Stimulated activated CD8-positive, alpha-beta memory T cell treated with anti-CD3 and anti-CD28 coated beads, Interleukin-7, amount 100 ng/mL, for 4 hours (primary cell): ENCODE results near the gene GPR161.

Experiments used
- DNase-seq, 2 donors: peaks; one replicate each; pipeline ENCODE4 v3.0.0-alpha.2; 2020; ENCODE audit warnings: low read depth in 2 of 2

GPR161 gene

DNA sequence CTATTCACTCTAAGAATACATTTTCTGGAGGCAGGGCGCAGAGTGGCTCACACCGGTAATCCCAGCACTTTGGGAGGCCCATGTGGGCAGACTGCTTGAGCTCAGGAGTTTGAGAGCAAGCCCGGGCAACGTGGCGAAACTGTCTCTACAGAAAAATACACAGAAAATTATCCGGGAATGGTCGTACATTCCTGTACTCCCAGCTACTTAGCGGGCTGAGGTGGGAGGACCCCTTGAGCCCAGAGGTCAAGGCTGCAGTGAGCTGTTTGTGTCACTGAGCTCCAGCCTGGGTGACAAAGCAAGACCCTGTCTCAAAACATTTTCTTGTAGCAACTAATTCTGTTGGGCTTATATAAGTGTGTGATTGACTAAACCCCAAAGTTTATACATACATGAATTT is 30.5 kb downstream of the GPR161 start:
- no peak for DNase-seq

- no peak for DNase-seq
These were observed 30.9 kb downstream of the GPR161 start for GRCh38 chr1:168105846-168106245.

- no peak for DNase-seq
These were observed 32.2 kb downstream of the GPR161 start for GRCh38 chr1:168104535-168104934.

DNA sequence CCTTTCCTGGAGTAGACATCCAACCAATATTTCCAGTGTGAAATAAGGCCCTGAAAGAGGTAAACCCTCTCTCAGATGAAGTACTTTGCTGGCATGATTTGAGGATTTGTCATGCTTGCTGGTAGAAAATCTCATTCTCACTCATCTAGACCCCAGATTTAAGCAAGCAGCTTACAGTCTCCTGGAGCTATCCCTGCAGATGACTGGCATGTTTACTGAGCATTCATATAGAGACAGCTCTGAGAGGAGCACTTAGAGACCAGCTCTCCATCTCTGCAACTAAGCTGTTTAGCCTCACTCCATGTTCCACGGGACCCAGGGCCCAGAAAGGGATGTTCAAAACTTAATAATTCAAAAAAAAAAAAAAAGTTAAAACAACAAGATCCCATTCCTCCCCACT is 34.2 kb downstream of the GPR161 start:
- DNase-seq, result no peak

DNA sequence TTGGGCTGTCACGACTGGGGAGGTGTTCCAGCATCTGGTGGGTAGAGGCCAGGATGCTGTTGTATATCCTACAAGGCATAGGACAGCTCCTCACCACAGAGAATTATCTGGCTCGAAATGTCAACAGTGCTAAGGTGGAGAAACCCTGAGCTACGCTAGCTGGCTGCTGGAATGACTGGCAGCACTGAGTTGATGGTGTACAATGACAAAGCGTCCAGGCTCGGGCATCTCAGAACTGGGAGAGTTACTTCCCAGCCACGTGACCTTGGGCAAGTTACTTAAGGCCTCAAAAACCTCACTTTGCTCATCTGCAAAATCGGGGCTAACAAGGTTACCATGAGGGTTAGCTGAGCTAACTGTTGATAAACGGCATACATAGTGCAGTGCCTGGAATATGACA is 35.4 kb downstream of the GPR161 start:
- no peak for DNase-seq

GRCh38 chr1:168100315-168101002 is 36.3 kb downstream of the GPR161 start:
- no peak for DNase-seq

DNA sequence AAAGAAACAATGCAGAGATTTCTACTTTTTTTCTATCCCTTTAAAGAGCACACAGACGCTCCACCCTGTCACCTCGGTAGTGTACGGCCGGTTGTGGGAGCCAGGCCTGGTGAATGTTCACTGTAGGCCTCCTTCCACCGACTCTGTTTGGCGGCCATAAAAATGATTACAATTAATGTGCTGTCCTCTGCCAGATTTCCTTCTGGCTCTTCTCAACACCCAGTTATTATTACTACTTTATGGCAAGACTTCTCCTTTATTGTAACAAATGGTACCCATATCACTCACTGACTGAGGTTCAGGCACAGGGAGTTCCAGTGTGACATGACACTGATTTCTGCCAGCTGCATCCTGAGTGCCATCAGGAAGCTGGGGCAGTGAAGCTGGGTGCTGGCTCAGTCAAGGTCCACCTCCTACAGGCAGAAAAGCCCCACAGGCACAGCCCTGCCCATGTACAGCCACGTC is 37.4 kb downstream of the GPR161 start:
- no peak for DNase-seq

- no peak for DNase-seq
These were observed 38.0 kb downstream of the GPR161 start for GRCh38 chr1:168098534-168099320.

GRCh38 chr1:168097921-168098528 is 38.7 kb downstream of the GPR161 start:
- no peak for DNase-seq

DNA sequence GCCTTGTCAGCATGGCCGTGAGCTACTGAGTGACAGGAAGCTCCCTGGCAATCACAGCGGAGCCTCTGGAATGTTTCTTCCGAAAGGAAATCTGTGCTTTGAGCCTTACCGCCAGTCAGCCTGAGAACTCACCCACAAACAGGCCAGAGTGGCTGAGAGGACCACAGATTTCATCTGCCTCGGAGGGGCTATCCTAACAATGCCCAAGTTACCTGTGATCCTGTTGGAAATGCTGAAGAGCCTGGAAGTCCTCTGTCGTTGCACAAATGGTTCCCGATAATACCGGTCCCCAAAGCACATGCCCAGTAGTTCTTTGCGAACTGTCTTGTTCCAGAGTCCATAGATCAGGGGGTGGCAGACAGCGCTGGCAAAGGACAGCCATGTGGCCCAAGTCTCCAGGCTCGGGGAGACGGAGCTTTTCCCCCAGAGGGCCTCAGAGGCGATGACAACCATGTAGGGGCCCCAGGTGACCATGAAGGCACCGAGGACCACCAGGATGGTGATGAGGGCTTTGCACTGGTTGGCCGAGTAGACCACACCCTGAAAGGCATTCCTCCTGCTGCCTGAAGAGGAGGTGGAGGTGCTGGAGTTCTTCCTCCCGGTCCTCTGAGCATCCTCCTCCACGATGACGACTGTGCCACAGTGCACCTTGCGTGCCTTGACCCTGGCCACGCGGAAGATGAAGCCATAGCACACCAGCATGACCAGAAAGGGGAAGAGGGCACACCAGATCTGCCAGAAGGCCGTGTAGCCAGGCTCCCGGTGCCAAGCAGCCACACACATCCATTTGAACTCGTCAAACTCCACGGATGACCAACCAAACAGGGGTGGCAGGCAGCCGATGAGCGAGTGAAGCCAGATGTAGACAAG is 40.2 kb downstream of the GPR161 start:
- no peak for DNase-seq

DNA sequence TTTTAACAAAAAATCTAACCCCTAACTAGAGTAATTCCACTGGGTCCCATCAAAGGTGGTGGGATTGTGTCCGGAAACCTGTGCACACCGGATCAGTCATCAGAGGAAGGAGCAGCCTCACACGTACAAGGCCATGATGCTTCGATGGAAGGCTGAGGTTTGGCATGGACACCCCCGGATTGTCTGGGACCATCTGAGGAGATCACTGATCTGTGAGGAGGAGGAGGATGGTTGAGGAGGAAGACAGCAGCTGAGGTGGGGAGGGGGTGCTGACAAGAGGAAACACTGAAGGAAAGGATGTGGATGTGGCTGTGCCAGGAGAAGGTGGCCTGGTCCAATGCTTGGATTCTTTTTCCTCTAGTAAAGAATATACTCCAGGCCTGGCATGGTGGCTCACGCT is 41.3 kb downstream of the GPR161 start:
- no peak for DNase-seq

- DNase-seq, result no peak
These were observed 43.1 kb downstream of the GPR161 start for GRCh38 chr1:168093616-168094015.

DNA sequence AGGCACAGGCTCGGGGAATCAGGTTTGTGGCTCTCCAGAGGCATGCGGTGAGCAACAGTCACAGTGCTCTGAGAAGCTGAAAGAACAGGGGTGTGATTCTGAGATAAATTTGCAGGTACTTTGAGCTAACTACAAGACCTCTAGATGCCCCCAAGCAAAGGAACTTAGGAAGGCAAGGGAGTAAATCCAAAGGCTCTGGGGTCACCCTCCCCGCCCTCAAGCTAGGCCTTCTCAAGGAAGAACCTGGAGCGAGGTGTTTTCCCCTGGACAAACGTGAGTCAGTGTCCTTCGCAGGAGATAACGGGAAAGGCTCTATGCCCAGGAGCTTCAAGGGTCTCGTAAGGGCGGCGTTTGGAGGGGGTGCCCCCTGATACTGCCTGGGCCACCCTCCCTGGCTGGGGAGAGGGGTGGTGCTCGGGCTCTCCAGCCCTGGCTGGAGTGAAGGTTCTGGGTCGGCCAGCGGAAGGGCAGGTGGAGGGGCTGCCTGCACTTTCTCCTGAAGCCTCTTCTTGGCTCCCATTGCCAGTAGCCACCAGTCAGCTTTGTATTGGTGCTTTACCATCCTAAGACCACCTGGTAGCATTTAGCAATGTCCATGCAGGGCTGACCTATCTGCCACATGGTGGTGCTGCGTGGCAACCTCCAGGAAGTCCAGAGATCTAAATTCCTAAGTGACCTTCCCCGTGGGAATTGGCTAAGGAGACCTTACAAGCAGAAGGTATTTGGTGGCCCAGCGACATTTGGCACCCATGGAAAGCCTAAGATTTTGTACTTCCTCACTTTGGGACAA is 44.0 kb downstream of the GPR161 start:
- no peak for DNase-seq

- DNase-seq, result no peak
These were observed 44.8 kb downstream of the GPR161 start for GRCh38 chr1:168091720-168092550.

DNA sequence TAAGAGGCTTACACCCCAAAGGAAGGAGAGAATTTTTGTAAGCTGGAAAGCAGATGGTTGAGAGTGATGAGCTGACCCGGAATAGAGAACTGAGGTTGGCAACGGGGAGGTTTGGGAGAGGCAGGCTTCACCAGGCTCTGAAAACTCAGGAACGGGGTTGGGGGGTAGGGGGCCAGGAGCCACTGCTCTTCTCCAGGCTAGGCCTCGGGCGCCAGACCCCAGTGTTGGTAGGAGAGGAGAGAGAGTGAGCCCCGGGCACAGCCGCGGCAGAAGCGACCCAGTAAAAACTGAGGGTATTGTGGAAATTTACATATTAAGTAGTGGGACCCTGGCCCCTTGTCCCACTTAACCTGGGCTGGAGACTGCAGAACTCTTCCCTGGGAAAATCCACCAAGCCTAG is 45.7 kb downstream of the GPR161 start:
- DNase-seq, result no peak

GRCh38 chr1:168090395-168090794 is 46.3 kb downstream of the GPR161 start:
- DNase-seq, result no peak

DNA sequence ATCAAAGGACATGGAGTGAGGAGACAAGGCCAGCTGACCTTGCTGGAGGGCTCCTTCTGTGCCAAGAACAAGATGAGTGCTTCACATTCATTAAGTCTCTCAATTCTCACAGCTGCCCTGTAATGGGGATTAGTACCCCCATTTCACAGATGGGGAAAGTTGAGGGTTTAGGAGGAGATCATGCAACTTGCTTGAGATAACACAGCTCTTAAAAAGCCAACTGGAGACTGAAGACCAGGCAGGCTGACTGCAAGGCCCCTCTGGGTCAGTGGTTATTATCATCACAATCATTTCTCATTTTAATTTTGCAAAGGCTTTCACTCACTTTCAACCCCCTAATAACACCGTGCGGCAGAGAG is 46.8 kb downstream of the GPR161 start:
- DNase-seq, result no peak

- DNase-seq, result no peak
These were observed 47.3 kb downstream of the GPR161 start for GRCh38 chr1:168089326-168089978.

DNA sequence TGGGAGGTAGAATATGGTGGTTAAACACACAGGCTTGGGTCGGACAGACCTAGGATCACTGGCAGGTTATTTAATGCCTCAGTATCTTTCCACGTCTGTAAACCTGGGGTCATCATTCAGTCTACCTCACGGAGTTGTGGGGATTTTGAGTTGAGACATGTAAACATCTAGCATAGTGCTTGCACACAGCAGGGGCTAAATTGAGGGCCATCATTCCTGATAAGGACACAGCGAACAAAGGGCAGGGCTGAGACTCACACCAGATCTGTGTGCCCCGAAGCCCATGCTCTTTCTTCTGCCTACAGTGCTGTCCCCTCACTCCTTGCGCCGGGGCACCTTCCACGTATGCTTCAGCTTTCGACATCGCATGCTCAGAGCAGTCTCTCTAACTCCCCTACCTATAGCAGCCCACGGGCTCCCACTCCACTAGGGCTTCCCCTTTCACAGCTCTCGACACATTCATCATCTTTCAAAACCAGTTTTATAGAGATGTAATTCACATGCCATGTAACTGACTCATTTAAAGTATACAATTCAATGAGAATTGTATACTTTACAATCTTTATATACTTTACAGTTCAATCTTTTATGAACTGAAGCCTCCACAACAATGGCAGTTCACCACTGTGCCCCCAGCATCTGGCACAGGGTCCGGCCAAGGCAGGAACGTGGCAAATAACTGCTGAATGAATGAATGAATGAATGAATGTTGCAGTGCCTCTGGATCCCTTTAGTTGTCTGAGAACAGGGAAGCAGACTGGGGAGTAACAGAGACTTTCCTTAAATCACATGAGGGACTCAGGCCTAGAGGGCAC is 48.0 kb downstream of the GPR161 start:
- DNase-seq, result no peak
